Bronchial epithelial cell (primary cell): ENCODE results near the gene ROR2. TPM values are rescaled to one million over a fixed set of nuclear protein-coding genes. Genes with fewer than 3 reads are reported as not detected.

Source experiments
- DNase-seq: peaks from one replicate; pipeline ENCODE4 v3.0.0-alpha.2; 2010; ENCODE audit warnings: low read depth
- FAIRE-seq: peaks from 2 replicates; lab custom pipeline; 2011; peaks lifted over from hg19 to GRCh38; lab: Jason Lieb, UNC
- H3K27me3 ChIP-seq: 2 replicates; pipeline ENCODE4 v1.5.1; 2011; ENCODE audit warnings: low read length; ENCODE audit not compliant: control insufficient read depth, insufficient read depth
- H3K36me3 ChIP-seq: 2 replicates; pipeline ENCODE4 v1.5.1; 2011; ENCODE audit warnings: low read length; ENCODE audit not compliant: control insufficient read depth, insufficient read depth
- H3K4me3 ChIP-seq: 2 replicates; pipeline ENCODE4 v1.5.1; 2011; ENCODE audit warnings: mild to moderate bottlenecking, low read depth, low read length, control low read depth
- total RNA-seq: library from RNA; depleted of rRNA; stranded (reverse); fragments of >200 nt; gene quantifications from 2 replicates; pipeline ENCODE4 v1.2.1, GENCODE V29; 2014
- TF ChIP-seq, protein P1 (sequence below): IDR thresholded peaks from 2 replicates; pipeline ENCODE4 v1.5.1; 2011; ENCODE audit warnings: mild to moderate bottlenecking, moderate library complexity, low read length, control low read depth, inconsistent platforms; ENCODE audit not compliant: insufficient read depth, severe bottlenecking

Gene ROR2
- total RNA-seq, 1 donor from 2014 or later = 0.26 TPM

DNA sequence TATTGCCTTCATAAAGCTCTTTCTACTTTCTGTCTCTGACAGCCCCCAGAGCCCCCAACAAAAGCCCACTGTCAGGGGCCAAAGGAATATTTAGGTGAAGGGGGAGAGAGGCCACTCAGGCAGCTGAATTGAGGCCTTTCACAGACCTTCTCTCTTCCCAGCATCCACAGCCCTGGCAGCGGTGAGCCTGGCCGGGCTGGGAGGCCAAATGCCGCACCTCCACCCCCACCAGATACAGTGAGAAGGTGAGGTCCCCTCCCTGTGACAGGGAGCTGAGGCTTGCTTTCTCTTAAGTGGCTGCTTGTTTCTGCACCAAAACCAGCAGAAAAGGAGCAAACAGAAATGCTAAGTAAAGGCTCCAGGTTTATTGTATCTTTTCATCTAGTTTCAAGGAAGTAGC is 168.1 kb downstream of the ROR2 start:
- FAIRE-seq = no peak
- Histone ChIP-seq H3K36me3 (no peaks in the 10 kb centered on the region), H3K4me3 (no peak overlapping the region), H3K27me3 (no peaks in the 10 kb centered on the region)
- DNase-seq = no peak
- TF ChIP-seq, protein P1, sequence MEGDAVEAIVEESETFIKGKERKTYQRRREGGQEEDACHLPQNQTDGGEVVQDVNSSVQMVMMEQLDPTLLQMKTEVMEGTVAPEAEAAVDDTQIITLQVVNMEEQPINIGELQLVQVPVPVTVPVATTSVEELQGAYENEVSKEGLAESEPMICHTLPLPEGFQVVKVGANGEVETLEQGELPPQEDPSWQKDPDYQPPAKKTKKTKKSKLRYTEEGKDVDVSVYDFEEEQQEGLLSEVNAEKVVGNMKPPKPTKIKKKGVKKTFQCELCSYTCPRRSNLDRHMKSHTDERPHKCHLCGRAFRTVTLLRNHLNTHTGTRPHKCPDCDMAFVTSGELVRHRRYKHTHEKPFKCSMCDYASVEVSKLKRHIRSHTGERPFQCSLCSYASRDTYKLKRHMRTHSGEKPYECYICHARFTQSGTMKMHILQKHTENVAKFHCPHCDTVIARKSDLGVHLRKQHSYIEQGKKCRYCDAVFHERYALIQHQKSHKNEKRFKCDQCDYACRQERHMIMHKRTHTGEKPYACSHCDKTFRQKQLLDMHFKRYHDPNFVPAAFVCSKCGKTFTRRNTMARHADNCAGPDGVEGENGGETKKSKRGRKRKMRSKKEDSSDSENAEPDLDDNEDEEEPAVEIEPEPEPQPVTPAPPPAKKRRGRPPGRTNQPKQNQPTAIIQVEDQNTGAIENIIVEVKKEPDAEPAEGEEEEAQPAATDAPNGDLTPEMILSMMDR = no peak

DNA sequence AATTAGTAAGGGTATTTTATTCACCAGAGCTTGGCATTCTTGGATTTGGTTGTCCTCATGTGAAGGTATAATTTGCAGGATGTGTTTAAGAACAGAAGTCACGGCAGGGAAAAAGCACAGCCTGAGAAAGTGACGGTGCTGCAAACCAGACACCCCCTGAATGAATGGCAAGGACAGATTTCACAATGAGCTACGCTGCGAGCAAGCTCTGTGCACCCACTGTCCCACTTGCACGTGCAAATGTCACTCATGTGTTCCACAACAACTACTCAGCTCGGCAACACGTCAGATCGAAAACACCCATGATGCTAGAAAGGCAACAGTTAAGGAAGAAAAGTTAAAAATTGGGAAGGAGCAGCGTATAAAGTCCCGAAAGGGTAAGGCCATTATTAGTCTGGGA is 168.9 kb downstream of the ROR2 start:
- DNase-seq = no peak
- Histone ChIP-seq H3K36me3 (no peaks in the 10 kb centered on the region), H3K27me3 (no peaks in the 10 kb centered on the region), H3K4me3 (no peak overlapping the region)
- no peak for FAIRE-seq
- TF ChIP-seq, protein P1 = no peak

DNA sequence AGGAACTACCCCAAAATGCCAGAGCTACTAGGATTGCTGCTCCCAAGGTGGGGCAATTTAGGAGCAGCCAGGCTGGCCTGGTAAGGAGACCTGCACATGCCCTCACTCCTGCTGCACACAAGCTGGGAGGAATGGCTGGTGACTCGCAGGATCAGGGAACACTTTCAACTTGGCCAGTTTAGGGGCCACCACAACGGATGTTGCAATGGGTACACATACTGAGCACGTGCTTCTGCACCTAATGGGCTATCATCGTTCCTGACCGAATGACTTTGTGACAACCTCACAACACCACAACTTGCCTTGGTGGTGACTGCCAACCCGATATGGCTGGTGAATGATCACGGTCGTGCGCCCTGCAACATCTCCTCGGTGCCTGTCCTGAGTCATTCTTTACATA is 172.0 kb downstream of the ROR2 start:
- TF ChIP-seq, protein P1 = no peak
- FAIRE-seq (peak; percentile 83), DNase-seq (no peak)
- Histone ChIP-seq H3K36me3 (no peaks in the 10 kb centered on the region), H3K4me3 (no peak overlapping the region), H3K27me3 (peaks cover 1% of the 10 kb centered on the region)

DNA sequence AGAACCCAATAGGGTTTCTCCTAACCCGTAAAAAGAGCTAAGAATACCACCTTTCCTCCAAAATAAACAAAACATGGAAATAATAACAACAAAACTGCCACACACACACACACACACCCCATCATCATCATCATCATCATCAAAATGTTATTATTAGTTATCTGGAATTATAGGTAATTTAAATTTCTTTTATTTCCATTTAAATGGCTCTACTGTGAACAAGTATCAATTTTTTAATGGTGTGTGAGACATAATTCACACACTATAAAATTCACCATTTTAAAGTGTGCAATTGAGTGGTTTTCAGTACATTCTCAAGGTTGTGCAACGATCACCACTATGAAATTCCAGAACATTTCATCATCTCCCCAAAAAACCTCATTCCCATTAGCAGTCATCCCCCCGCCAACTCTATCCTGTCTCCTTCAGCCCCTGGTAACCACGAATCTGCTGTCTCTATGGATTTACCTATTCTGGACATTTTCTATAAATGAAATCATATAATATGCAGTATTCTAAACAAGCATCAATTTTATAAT is 172.7 kb downstream of the ROR2 start:
- no peak overlapping the region for H3K4me3 ChIP-seq
- FAIRE-seq (no peak), DNase-seq (no peak)
- TF ChIP-seq, protein P1 = no peak
- H3K36me3 ChIP-seq = no peaks in the 10 kb centered on the region
- H3K27me3 ChIP-seq = peaks cover 1% of the 10 kb centered on the region

DNA sequence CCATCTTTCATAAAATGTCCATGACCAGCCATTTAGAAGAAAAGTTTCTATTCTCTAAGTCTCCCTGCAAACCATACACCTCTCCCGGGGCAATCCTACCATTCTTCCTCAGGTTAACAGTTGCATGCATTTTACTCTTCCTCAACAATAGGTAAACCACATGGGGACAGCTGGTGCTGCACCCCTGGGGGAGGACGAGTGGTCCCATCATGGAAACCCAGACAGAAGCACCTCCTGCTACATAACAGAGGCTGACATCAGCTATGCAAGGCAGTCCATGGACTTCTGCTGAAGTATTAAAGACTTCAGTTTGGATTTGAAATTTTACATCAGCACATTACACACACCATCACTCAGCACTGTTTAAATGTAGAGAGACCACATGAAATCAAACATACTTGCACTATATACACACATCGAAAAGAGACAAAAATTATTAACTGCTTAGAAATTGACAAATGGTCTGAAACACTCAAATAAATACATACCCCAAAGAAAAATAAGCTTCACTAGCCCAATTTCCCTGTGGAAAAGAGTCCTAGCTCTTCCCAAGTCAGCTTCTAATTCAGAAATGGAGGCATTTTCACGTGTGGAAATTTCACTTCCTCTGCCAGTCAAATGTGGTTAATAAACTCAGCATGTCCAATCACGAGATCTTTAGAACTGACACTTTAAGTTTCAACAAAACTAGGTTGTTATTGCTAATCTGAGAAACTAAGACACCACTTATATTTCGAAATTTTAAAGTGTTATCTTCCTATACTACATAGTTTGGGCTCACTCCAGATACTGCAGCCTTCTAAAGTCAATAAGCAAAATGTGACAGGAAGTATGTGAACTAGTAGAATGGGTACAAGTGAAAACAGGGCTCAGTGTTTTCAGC is 173.4 kb downstream of the ROR2 start:
- H3K4me3 ChIP-seq = no peak overlapping the region
- H3K27me3 ChIP-seq = peaks cover 1% of the 10 kb centered on the region
- no peak for DNase-seq
- FAIRE-seq = no peak
- no peaks in the 10 kb centered on the region for H3K36me3 ChIP-seq
- TF ChIP-seq, protein P1 = no peak
